Measurements from ENCODE around the gene DNAJC18.

DNA sequence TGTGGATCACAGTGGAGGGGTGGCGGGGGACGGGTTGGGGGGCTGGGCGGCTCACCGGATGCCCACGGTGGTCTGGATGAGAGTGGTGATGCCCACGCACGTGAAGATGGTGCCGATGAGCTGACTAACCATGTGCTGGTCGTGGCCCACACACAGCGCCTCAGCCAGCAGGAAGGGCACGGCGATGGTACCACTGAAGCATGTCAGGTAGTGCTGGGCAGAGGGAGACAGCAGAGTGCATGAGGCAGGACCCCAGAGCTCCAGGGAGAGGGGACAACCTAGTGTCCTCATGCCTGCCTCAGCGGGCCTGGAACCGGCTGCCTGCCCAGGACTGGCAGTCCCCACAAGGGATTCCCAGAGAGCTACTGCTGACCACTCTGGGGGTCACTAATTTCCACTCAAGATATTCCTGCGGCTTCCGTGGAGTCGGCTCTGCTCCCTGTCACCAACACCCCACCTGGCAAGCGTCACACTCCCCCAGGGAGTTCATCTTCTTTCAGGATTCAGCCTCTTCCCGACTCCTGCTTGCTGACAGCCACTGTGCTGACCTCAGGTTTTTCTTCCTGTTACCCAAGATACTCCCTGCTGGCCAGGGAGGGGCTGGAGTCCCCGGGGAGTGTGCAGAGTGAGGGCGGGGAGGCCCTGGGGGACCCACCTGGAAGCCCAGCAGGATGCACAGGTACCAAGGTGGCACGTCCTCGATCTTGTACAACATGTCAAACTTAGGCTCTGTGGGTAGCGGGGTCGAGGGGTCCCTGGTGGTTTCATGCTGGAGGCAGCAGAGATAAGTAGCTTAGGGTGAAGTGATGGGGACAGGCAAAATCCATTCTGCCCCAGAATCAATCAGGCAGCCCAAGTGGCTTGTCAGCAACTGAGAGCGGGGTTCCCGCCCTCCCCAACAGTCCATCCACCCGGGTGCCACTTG lies 57.2 kb downstream of the DNAJC18 start:
- no peak for TF ChIP-seq POLR2A (IDR thresholded peaks at IDR 0.05)
- TF ChIP-seq, protein P1, sequence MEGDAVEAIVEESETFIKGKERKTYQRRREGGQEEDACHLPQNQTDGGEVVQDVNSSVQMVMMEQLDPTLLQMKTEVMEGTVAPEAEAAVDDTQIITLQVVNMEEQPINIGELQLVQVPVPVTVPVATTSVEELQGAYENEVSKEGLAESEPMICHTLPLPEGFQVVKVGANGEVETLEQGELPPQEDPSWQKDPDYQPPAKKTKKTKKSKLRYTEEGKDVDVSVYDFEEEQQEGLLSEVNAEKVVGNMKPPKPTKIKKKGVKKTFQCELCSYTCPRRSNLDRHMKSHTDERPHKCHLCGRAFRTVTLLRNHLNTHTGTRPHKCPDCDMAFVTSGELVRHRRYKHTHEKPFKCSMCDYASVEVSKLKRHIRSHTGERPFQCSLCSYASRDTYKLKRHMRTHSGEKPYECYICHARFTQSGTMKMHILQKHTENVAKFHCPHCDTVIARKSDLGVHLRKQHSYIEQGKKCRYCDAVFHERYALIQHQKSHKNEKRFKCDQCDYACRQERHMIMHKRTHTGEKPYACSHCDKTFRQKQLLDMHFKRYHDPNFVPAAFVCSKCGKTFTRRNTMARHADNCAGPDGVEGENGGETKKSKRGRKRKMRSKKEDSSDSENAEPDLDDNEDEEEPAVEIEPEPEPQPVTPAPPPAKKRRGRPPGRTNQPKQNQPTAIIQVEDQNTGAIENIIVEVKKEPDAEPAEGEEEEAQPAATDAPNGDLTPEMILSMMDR (IDR thresholded peaks at IDR 0.05): no peak
